IgD-negative memory B cell (primary cell): ENCODE measurements around the gene TNFRSF25. TPM values are rescaled to one million over a fixed set of nuclear protein-coding genes. Genes with fewer than 3 reads are reported as not detected.
A peak's percentile ranks its signal among the peaks of the same experiment; 100 is the strongest.

Experiments used
- H3K27ac Mint-ChIP-seq, 3 donors: one replicate each; pipeline ENCODE4 v1.8.0; 2020 to 2022; ENCODE audit warnings: mild to moderate bottlenecking in 3 of 3, mixed read lengths in 3 of 3, moderate library complexity in 1 of 3
- H3K27me3 Mint-ChIP-seq: one replicate; pipeline ENCODE4 v1.8.0; 2021; ENCODE audit warnings: mixed read lengths
- H3K36me3 Mint-ChIP-seq: one replicate; pipeline ENCODE4 v1.8.0; 2020; ENCODE audit warnings: mild to moderate bottlenecking, mixed read lengths
- H3K4me1 Mint-ChIP-seq, 3 donors: one replicate each; pipeline ENCODE4 v1.8.0; 2020 to 2022; ENCODE audit warnings: mixed read lengths in 3 of 3, mild to moderate bottlenecking in 1 of 3
- H3K4me3 Mint-ChIP-seq, 4 donors: one replicate each; pipeline ENCODE4 v1.8.0; 2020 to 2022; ENCODE audit warnings: mild to moderate bottlenecking in 4 of 4, mixed read lengths in 4 of 4, moderate library complexity in 3 of 4
- H3K9me3 Mint-ChIP-seq, 3 donors: one replicate each; pipeline ENCODE4 v1.8.0; 2020 to 2021; ENCODE audit warnings: mixed read lengths in 3 of 3, mild to moderate bottlenecking in 1 of 3
- polyA plus RNA-seq: library from polyadenylated mRNA; unstranded; fragments of 300-500 nt; fragmentation: Illumina TruSeq; gene quantifications from one replicate; pipeline ENCODE4 v1.2.3, GENCODE V29; 2021

TNFRSF25 gene
- polyA plus RNA-seq, 1 donor from 2014 or later = 2.3 TPM

GRCh38 chr1:6486433-6487011 is 20.5 kb upstream of the TNFRSF25 start:
- peaks cover 22% of the 10 kb centered on the region for H3K27me3 Mint-ChIP-seq
- H3K4me3 Mint-ChIP-seq = peak overlapping the region in 3 of 4 donors; percentile 52 to 75 (median 63)
- peaks cover 3 to 9% (median 8%) of the 10 kb centered on the region in 3 donors for H3K4me1 Mint-ChIP-seq
- H3K9me3 Mint-ChIP-seq = peaks cover 0 to 2% (median 0%) of the 10 kb centered on the region in 3 donors
- H3K27ac Mint-ChIP-seq = no peak overlapping the region
- H3K36me3 Mint-ChIP-seq = no peaks in the 10 kb centered on the region

DNA sequence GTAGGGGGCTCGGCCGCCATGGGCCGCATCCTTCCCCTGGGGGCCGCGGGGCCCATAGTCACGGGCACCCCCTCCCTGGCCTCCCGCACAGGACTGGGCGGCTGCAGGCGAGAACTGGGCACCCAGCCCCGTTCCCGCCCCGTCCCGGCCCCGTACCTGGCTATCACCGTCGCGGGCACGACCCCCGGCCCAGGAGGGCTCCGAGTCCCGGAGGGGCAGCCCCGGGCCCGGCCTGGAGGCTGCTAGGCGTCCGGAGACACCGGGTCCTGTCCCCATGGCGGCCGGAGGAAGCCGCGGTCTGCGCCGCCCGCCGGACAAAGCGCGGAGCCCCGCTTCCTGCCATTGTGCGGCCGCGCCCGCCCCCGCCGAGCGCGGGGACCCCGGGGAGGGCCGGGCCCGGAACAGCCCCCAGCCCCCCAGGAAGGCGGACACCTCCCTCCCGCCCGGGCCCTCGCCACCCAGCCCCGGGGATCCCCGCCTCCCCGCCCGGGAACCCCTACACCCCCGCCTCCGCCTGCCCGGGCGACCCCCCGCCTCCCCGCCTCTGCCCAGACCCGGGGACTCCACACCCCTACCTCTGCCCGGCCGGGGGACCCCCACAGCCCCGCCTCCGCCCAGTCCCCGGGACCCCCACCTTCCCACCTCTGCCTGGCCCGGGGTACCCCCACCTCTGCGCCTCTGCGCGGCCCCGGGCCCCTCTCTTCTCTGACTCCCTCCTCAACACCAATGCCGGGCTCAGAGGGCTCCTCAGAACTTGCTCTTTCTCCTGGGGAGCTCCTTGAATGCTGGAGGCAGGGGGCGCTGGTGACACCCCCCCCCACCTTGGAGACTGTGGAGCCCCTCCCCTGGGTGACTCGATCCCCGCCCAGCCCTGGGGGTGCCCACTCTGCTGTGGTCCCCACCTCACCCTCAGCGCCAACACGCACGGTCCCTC is 19.5 kb upstream of the TNFRSF25 start:
- H3K9me3 Mint-ChIP-seq = peaks cover 0 to 2% (median 0%) of the 10 kb centered on the region in 3 donors
- H3K4me3 Mint-ChIP-seq = no peak overlapping the region
- H3K27ac Mint-ChIP-seq = no peak overlapping the region
- peaks cover 25% of the 10 kb centered on the region for H3K27me3 Mint-ChIP-seq
- no peaks in the 10 kb centered on the region for H3K36me3 Mint-ChIP-seq
- H3K4me1 Mint-ChIP-seq = peaks cover 0 to 9% (median 4%) of the 10 kb centered on the region in 3 donors

DNA sequence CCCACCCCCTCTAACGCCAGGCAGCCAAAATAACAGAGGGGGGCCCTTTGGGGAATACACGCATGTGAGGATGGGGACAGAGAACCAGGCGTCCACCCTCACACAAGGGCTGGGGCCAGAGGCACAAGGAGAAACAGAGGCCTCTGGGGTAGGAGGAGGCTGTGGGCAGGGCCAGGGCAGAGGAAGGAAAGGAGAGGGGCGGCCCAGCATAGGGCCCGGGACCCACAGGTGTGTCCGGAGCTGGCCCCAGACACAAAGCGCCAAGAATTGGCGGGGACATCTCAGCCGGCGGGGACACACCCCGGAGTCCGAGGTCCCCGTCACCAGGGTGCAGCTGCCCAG is 18.8 kb upstream of the TNFRSF25 start:
- H3K27me3 Mint-ChIP-seq = peaks cover 25% of the 10 kb centered on the region
- H3K9me3 Mint-ChIP-seq = peaks cover 0 to 2% (median 0%) of the 10 kb centered on the region in 3 donors
- H3K4me1 Mint-ChIP-seq = peaks cover 0 to 9% (median 4%) of the 10 kb centered on the region in 3 donors
- no peaks in the 10 kb centered on the region for H3K36me3 Mint-ChIP-seq
- H3K27ac Mint-ChIP-seq = no peak overlapping the region
- peak overlapping the region in 2 of 4 donors; percentile 36 to 45 for H3K4me3 Mint-ChIP-seq

GRCh38 chr1:6483761-6484117 is 17.8 kb upstream of the TNFRSF25 start:
- peaks cover 27% of the 10 kb centered on the region for H3K27me3 Mint-ChIP-seq
- H3K9me3 Mint-ChIP-seq = peaks cover 0 to 2% (median 0%) of the 10 kb centered on the region in 3 donors
- no peak overlapping the region for H3K27ac Mint-ChIP-seq
- H3K4me1 Mint-ChIP-seq = peaks cover 0 to 9% (median 4%) of the 10 kb centered on the region in 3 donors
- no peak overlapping the region for H3K4me3 Mint-ChIP-seq
- H3K36me3 Mint-ChIP-seq = no peaks in the 10 kb centered on the region

GRCh38 chr1:6483017-6483760 is 17.2 kb upstream of the TNFRSF25 start:
- peaks cover 27% of the 10 kb centered on the region for H3K27me3 Mint-ChIP-seq
- no peaks in the 10 kb centered on the region for H3K36me3 Mint-ChIP-seq
- H3K27ac Mint-ChIP-seq = no peak overlapping the region

GRCh38 chr1:6481820-6482219 is 15.8 kb upstream of the TNFRSF25 start:
- H3K27me3 Mint-ChIP-seq = peaks cover 27% of the 10 kb centered on the region
- no peak overlapping the region for H3K27ac Mint-ChIP-seq
- H3K4me1 Mint-ChIP-seq = peaks cover 0 to 6% (median 4%) of the 10 kb centered on the region in 3 donors
- peaks cover 0 to 2% (median 0%) of the 10 kb centered on the region in 3 donors for H3K9me3 Mint-ChIP-seq
- H3K36me3 Mint-ChIP-seq = no peaks in the 10 kb centered on the region
- no peak overlapping the region for H3K4me3 Mint-ChIP-seq

More at GRCh38 chr1:6483017-6483760, 17.2 kb upstream of the TNFRSF25 start:
- Mint-ChIP-seq H3K9me3 (peaks cover 0 to 2% (median 0%) of the 10 kb centered on the region in 3 donors), H3K4me1 (peaks cover 0 to 9% (median 4%) of the 10 kb centered on the region in 3 donors), H3K4me3 (no peak overlapping the region)

DNA sequence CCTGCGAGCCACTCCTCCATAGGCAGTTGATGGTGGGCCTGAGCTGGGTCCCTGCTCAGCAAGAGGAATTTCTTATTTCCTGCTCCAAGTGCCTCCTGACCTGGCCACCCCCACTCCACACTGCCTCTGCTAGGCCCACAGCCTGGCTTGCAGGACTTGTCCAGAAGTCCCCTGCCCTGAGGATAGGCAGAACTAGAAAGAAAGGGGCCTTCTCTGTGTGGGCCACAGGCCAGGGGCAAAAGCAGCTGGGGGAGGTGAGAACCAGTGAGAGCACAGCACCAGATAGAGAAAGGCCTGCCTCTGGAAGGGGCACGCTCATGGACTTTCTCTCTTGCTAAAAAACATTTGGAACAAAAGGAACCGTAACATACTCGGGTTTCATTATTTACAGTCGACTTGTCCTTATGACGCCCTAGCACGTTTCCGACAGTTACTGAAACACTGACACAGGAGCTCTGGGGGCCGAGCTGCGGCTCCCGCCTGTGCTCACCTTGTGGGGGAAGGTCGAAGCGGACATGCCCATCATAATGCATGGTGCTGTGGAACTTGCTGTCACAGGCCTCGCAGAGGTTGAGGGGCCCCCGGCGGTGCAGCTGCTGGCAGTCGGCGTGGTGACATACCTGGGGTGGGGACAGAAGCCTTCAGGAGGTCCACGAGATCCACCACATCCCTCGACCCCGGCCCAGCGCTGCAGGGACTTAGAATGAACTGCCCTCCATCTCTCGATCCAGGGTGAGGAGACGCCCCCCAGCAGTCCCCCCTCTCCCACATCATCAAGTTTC is 11.3 kb upstream of the TNFRSF25 start:
- Mint-ChIP-seq H3K4me3 (no peak overlapping the region), H3K27me3 (peaks cover 11% of the 10 kb centered on the region), H3K4me1 (no peaks in the 10 kb centered on the region), H3K27ac (no peak overlapping the region), H3K36me3 (no peaks in the 10 kb centered on the region), H3K9me3 (peaks cover 0 to 2% (median 0%) of the 10 kb centered on the region in 3 donors)

DNA sequence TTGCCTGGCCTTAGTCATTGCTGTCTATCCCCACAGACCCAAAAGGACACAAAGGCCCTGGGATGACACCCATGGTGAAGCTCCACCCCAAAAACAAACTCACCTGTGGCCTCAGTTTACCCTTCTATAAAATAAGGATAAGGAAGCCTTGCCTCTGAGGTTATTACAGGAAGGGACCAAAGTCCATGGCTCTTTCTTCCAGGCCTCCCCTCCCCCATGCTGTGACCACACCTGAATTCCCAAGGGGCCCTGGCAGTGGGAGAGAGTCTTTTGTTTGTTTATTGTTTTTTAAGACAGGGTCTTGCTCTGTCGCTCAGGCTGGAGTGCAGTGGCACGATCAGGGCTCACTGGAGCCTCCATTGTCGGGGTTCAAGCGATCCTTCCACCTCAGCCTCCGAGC is 10.5 kb upstream of the TNFRSF25 start:
- H3K36me3 Mint-ChIP-seq = no peaks in the 10 kb centered on the region
- peaks cover 6% of the 10 kb centered on the region for H3K27me3 Mint-ChIP-seq
- H3K4me1 Mint-ChIP-seq = no peaks in the 10 kb centered on the region
- no peaks in the 10 kb centered on the region for H3K9me3 Mint-ChIP-seq
- no peak overlapping the region for H3K4me3 Mint-ChIP-seq
- H3K27ac Mint-ChIP-seq = no peak overlapping the region

DNA sequence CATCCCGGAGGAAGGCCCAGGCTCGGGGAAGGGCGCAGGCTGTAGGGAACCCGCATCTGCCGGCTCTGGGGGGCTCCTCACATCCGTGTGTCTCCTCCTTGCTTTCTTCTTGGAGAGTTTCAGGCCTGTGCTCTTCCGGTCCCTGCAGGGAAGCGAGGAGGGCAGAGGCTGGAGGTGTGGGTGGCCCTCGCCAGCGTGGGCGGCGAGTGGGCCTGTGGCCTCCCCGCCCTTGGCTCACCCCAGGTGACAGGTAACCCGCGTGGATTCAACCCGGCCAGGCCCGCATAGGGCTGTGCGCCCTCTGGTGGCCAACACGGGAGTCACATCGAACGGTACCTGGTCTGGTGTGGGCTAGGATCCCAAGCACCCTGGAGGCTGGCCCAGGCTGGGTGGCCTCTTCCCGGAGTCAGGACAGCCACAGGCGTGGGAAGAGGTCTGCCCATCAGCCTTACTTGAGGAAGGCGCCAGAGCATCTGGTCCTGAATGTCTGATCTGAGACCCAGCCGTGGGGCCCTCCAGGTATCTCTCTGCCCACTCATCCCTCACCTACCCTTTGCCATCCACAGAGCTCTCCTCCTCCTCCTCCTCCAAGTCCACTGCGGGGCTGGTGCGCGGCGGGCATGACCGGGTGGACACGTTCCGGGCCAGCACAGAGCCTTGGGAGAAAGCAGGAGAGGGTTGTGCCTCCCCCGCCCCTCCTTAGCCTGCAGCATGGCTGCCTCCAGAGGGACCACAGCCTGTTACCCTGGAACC is 9.6 kb upstream of the TNFRSF25 start:
- no peaks in the 10 kb centered on the region for H3K9me3 Mint-ChIP-seq
- no peaks in the 10 kb centered on the region for H3K36me3 Mint-ChIP-seq
- no peak overlapping the region for H3K27ac Mint-ChIP-seq
- H3K27me3 Mint-ChIP-seq = peaks cover 3% of the 10 kb centered on the region
- no peaks in the 10 kb centered on the region for H3K4me1 Mint-ChIP-seq
- peak overlapping the region in 1 of 4 donors; percentile 68 for H3K4me3 Mint-ChIP-seq

DNA sequence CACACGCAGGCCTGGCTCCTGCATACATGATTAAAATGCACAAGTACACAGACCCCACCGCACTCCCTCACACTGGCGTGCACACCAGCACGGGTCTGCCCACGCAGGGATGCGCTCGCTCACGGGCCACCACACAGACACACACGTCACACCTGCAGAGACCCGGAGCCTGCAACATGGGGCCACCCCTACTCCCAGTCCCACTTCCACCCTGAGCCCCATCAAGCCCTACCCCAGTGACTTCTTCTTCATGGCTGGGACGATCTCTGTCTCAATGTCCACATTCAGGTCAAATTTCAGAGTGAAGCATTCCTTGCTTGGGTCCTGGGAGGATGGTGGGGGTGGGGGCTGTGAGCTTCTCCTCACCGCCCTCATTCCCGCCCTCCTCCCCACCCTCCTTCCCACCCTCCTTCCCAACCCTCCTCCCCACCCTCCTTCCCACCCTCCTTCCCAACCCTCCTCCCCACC is 8.9 kb upstream of the TNFRSF25 start:
- Mint-ChIP-seq H3K4me1 (no peaks in the 10 kb centered on the region), H3K36me3 (no peaks in the 10 kb centered on the region), H3K27ac (no peak overlapping the region)

DNA sequence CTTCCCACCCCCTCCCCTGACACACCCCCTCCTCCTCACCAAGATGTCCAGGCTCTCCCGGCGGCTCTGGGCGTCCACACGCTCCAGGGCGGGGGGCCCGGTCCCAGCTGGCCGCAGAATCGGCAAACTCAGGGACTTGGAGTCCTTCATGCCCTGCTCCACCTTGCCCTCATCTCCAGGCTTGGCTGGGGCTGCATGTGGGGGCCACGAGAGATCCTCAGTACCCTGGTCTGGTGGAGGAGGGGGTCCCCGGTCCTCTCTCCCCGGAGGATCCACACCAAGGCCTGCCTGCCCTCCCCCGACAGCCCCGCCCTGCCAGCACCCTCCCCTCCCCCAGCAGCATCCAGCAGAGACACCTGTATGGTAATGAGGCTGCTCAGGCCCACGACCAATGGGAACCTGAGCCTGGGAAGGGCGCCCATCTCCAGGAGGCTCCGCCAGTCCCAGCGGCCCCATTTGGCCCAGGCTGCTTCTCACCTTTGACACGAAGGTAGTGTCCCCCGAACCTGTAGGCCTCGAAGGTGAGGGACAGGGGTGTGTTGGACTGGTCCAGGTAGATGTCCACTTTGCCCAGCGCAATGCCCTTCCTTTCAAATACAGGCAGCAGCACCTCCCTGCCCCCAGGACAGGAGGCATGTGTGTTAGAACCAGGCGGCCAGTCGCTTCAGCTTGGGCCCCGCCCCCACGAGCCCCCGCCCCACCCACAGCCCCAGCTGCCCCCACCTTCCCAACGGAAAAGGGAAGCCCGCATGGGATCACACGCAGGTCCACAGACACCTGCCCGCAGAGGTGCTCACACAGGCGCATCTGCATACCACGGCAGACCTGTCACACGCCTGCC is 8.2 kb upstream of the TNFRSF25 start:
- Mint-ChIP-seq H3K36me3 (no peaks in the 10 kb centered on the region), H3K4me3 (no peak overlapping the region), H3K27ac (no peak overlapping the region), H3K4me1 (no peaks in the 10 kb centered on the region), H3K9me3 (no peaks in the 10 kb centered on the region), H3K27me3 (peaks cover 3% of the 10 kb centered on the region)

More for the DNA sequence above, 8.9 kb upstream of the TNFRSF25 start:
- Mint-ChIP-seq H3K4me3 (no peak overlapping the region), H3K27me3 (peaks cover 3% of the 10 kb centered on the region), H3K9me3 (no peaks in the 10 kb centered on the region)

- Mint-ChIP-seq H3K27ac (no peak overlapping the region), H3K4me3 (no peak overlapping the region), H3K36me3 (no peaks in the 10 kb centered on the region), H3K27me3 (peaks cover 3% of the 10 kb centered on the region), H3K4me1 (no peaks in the 10 kb centered on the region), H3K9me3 (no peaks in the 10 kb centered on the region)
Observed at GRCh38 chr1:6473156-6473555, 7.2 kb upstream of the TNFRSF25 start.

- no peaks in the 10 kb centered on the region for H3K4me1 Mint-ChIP-seq
- no peaks in the 10 kb centered on the region for H3K9me3 Mint-ChIP-seq
- H3K4me3 Mint-ChIP-seq = no peak overlapping the region
- H3K27ac Mint-ChIP-seq = no peak overlapping the region
- H3K36me3 Mint-ChIP-seq = no peaks in the 10 kb centered on the region
- peaks cover 3% of the 10 kb centered on the region for H3K27me3 Mint-ChIP-seq
Observed at GRCh38 chr1:6472391-6472790, 6.4 kb upstream of the TNFRSF25 start.
